ENCODE measurements around the gene KLK13.

The KLK13 gene

DNA sequence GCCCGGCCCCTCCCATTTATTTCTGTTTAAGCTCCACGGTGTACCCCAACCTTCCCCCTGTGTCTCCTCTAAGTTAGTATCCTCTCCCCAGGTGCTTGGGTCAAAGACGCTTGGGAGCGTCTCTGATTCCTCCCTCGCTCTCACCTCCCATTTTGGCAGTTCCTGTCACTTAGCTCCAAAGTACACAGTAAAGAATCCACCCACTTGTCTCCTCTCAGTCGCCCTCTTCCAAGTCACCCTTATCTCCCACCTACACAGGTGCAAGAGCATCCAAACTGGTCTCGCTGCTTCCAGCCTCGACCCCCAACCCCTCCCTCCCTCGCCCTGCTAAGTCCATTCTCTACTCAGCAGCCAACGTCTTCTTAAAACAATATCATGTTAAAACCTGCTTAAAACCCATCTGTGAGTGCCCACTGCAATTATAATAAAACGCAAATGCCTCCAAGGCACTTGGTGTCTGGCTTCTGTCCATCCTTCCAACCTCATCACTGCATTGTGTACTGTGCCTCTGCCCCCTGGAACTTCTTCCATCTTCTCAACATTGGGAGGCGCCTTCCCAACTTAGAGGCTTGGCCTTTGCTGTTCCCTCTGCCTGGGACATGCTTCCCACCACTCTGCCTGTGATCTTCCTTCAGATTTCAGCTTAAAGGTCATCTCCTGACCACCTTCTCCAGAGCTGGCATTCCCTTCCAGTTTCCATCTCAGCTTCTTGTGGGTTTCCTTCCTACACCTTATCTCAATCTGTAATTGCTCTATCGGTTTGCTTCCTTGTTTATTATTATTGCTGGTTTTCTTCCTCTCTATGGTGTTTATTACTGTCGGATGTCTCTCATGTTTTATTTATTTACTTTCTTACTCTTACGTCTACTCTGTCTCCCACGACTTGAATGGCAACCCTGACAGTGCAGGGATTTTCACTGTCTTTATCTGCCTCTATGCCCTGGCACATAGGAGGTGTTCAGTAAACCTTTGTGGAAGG, 27.3 kb upstream of the KLK13 start:
- no peak for DNase-seq (ENCODE audit: low read depth in 2 of 2)

DNA sequence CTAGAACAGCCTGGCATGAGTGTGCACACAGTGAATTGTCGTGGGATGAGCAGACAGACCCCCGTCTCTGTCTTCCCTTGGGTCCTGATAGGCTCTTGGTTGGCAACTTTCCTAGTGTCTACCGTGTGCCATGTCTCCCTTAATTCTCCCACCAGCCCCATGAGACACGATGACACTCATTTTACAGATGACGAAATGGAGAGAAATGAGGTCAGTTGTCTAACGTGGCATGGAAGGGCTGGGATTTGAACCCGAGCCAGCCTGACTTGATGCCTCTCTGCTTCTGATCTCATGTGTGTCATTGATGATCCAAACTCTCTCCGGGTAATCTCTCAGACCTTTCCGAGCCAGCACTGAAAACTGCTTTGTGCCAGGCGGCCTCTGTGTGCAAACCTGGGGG, 26.2 kb upstream of the KLK13 start:
- DNase-seq (ENCODE audit: low read depth in 2 of 2): no peak

DNA sequence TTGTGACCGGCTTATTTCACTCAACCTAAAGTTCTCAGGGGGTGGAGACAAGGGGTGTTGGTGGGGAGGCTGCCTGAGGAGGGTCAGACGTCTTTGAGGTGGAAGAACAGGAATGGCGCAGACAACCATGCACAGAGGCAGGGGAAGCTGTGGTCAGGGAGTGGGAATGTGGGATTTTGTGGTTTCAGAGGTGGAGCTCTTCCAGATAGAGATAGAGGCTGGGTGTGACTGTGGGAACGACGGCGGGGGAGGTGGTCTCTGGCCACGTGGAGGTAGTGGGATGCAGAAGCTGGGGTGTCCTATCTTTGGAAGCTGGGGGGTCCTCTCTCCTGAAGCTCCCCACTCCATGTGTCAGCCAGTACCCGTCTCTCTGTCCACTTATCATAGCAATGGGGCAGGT, 25.6 kb upstream of the KLK13 start:
- DNase-seq (ENCODE audit: low read depth in 2 of 2): no peak

DNA sequence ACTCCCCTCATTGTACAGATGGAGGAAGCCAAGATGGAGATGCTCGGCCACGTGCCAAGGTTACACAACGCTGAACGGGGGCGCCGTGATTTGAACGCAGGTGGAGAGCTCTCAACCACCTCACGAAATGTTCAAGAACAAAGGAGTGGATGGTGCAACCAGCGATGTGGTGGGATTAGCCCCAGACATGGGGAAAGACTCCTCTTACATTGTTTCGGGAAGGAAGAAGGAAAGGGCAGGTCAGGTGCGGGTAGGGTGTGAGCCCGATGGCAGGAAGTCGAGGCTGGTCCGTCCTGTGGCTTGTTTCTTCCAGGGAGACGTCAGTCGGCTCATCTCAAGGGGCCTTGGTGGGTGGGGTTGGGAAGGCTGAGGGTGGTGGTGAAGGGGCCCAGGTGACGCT, 24.9 kb upstream of the KLK13 start:
- DNase-seq (ENCODE audit: low read depth in 2 of 2): no peak

DNA sequence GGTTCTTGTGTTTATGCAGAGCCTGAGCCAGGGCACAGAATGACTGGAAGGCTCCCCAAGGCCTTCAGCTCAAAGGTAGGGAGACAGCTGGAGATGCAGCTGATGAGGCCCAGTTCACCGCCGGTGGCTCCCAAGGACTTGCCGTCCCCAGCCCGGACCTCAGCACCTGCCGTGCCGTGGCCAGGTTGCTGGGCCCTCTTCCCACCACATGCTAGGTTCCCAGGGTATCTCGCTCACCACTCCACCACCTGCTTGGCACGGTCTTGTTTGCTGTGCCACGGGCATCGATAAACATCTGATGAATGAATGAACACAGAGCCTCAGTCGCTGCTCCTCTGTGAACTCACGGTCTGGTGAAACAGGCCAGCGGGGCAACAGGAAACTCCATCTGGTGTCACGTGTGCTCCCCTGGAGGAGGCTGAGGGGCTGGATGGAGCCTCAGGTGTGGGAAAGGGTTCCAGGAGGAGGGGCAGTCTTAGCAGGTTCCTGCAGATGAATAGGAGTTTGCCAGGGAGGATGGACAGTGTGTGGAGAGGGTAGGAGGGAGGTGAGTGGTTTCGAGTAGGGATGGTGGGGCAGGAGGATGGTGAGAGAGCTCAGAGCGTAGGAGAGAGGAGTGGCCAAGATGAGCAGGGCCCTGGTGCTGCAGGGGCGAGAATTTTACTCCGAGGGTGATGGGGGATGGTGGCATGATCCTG, 21.4 kb upstream of the KLK13 start:
- no peak for DNase-seq (ENCODE audit: low read depth in 2 of 2)

DNA sequence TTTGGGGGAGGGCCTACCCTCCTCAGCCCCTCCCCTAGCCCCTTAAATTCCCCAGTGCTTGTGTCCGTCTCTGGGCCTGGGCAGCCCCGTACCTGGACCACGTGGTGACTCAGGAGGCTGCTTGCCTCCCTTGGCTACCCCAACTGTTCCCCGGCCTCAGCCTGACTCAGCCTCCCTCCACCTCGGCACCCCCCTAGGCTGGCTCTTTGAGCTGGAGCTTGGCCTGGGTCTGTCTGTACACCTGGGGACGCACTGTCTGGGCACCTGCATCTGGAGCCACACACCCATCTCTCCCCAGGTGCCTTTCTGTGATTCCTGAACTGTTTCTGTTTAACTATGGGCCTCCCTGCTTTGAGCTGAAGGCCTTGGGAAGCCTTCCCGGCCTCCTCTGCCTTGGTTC, 19.6 kb upstream of the KLK13 start:
- DNase-seq (ENCODE audit: low read depth in 2 of 2): no peak

DNA sequence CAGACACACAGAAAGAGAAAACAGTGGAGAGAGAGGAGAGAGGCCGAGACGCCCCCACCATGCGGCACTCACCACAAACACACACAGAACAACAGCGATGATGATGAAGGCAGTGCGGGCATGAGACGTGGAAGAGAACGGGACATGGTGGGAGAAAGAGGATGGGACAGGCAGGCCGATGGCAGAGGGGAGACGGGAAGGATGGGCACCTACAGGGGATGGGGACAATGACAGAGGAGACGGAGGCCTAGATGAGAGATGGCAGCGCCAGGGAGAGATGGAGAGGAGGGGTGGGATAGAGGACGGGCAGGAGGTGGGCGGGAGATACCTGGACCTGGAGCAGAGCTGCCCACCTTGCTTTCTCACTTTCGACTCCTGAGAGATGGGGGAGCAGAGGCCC, 18.9 kb upstream of the KLK13 start:
- DNase-seq (ENCODE audit: low read depth in 2 of 2): no peak

DNA sequence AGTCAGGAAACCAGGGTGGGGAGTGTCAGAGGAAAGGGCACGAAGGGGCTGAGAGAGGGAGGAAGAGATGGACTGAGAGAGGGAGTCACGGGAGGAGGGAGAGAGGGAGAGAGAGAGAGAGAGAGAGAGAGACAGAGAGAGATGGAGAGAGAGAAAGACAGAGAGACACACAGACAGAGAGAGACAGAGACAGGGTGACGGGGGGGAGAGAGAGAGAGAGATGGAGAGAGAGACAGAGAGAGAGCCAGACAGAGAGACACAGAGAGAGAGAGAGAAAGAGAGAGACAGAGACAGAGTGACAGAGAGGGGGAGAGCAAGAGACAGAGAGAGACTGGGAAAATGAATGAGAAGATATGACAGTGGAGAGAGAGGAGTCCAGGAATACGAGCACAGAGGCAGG, 18.3 kb upstream of the KLK13 start:
- DNase-seq (ENCODE audit: low read depth in 2 of 2): no peak

DNA sequence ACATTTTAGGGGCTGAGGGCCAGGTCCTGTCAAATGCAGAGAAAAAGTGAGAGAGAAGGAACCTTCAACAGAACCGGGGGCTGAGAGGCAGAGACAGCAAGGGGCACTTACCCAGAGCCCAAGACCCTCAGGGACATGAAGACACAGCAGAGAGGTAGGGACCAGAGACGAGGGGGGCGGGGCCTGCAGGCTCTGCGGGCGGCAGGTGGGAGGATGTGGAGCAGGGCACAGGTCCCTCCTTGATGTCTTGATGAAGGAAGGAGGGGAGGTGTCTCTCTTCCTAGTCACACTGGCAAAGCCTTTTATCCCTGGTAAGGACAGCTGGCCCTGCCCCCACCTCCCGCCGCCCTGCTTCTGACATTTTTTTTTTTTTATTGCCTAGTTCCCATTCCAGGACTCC, 17.7 kb upstream of the KLK13 start, which contains the start of gene KLK14:
KLK14 (minus strand) TSS at position 277 of the 400 bp plus-strand sequence; CDS start at position 4, 273 bp downstream.
- no peak for DNase-seq (ENCODE audit: low read depth in 2 of 2)

DNA sequence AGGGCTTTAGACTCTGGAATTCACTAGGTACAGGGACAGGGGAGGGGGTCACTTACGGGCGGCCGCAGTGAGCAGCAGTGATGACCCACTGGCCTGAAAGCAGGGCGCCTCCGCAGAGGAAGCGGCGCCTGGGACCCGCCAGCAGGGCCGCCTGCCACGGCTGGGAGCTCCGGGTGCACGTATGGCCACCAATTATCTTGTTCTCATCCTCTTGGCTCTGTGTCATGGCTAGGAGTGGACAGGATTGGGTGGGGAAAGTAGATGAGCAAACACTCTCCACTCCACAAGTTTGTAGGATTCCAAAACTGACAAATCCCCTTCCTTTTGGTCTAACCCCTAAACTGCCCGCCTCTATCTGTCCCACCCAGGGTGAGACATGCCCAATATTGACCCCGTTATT, 16.6 kb upstream of the KLK13 start:
- no peak for DNase-seq (ENCODE audit: low read depth in 2 of 2)

DNA sequence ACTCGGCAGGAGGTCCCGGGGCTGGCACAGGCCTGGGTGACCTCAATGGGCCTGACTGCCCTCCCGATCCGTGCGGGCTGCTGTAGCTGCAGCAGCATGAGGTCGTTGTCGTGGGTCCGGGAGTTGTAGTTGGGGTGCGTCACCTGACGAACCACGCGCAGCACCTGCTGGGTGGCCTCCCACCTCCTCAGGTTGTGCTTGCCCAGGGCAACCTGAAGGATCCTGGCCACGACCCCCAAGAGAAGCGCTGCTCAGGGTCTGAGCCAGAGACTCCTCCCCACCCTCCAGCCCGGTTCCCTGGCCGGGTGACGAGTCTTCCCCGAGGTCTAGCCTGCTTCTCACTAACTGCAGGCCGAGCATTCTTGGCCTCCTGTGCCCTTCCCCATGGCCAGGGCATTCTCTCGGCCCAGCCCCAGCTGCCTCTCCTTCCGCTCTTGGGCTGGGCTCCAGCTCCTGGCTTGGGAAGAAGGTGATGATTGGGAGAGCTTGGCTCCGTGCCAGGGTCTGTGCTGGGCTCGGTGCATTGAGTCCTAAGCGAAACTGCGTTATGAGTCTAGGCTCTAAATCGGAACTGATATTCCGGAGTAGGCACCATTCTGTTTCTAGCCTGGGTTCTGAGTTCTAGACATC, 14.7 kb upstream of the KLK13 start:
- no peak for DNase-seq (ENCODE audit: low read depth in 2 of 2)

DNA sequence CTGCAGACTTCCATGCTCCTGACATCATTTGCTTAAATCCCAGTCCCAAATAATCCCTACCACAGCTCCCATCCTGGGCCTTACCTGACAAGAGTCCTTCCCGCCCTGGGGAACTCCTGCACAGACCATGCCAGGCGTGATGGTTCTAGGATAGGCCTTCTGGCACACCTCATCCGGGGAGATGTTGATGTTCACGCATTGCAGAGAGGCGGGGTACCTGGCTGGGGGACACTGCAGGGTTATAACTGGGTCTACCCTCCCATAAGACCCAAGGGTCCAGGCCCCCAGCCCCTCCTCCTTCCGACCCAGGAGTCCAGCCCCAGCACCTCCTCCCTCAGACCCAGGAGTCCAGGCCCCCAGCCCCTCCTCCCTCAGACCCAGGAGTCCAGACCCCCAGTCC, 13.8 kb upstream of the KLK13 start:
- no peak for DNase-seq (ENCODE audit: low read depth in 2 of 2)

DNA sequence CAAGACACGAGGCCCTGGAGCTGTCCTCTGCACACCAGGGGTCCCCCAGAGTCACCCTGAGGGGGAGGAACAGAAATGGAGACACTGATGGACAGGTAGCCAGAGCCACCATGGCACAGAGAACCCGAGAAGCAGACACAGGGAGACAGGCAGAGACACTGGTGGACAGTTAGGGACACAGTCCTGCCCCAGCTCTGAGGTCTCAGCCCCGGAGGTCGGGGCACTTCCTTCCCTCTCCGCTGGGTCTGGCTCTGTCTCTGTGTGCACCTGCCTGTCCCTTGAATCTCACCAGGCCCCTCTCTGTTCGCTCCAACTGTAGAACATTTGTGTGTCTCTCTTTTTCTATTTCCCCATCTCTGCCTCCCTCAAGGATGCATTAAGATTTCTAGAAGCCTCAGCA, 13.2 kb upstream of the KLK13 start:
- DNase-seq (ENCODE audit: low read depth in 2 of 2): no peak

DNA sequence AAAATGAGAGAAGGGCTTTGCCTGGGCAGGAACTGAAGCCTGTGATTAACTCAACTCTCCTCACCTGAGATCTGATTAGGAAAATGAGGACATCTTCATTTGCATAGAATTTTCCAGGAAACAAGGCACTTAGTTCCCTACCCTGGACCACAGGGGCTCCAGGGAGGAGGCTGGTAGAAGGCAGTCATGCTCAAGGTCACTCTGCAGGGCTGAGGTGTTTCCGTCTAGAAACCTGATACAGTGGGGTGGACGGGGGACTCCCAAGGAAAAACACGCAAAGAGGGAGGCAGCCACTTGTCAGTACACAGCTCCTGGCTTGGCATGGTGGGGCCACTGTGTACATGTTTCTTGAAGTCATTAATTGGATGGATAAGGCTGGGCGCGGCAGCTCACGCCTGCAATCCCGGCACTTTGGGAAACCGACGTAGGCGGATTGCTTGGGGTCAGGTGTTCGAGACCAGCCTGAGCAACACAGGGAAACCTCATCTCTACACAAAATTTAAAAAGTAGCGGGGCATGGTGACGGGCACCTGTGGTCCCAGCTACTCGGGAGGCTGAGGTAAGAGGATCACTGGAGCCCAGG, 11.8 kb upstream of the KLK13 start:
- DNase-seq (ENCODE audit: low read depth in 2 of 2): no peak

DNA sequence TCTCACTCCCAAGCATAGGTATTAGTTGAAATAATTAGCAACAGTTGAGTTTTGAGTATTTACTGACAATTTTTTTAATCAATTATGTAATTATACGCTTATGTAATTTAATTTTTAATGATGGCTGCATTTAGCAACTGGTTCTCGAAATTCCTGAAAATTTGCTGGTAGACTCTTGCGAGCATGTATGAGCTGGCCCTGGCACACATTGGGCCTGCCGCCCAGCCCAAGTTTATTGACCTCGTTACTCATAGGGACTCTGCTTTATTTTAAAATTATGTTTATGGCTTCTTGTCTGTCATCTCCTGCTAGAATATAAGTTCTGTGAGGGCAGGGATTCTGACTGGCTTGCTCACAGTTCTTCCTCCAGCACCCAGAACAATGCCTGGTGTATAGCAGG, 11.1 kb upstream of the KLK13 start:
- no peak for DNase-seq (ENCODE audit: low read depth in 2 of 2)

DNA sequence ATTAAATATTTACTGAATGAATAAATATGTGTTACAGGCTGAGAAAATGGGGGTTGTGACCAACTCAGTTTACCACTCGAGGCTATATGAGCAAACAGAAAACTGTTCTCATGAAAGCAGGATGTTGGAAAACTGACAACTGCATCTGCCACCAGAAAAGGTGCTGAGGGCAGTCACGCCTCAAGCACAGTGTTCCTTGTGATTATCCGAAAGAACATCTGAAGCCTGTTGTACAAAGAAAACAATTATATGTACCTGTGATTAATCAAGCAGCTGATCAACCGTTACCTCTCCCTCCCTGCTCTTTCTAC, 6.2 kb upstream of the KLK13 start:
- DNase-seq (ENCODE audit: low read depth in 2 of 2): no peak

DNA sequence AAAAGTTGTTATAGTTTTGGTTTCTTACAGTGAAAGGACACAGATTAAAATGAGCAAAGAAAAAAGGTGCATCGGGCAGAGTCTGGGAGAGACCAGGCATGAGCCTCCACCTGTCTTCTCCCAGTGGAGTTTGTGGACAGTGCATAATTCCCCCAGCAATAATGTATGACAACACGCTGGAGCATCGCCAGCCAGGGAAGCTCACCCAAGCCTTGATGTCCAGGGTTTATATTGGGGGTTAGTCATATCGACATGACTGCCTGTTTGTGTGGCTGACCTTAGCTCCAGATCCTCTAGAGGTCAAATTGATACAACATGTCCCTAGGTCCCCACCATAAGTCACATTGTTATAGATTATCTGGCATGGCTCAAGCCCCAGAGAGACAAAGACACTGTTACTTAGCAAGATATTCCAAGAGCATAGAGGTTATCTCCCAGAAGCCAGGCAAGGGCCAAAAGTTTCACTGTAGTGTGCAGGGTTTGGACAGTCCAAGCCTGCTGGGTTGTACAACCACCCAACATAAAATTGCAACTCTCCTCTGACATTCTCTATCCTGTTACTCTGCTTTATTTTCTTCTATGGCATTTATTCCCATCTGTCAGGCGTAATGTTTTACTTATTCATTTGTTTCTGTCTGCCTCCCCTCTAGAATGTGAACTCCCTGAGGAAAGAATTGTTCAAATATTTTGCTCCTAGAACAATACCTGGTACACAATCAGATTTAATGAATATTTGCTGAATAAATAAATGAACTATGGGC, 5.6 kb upstream of the KLK13 start:
- DNase-seq (ENCODE audit: low read depth in 2 of 2): no peak

DNA sequence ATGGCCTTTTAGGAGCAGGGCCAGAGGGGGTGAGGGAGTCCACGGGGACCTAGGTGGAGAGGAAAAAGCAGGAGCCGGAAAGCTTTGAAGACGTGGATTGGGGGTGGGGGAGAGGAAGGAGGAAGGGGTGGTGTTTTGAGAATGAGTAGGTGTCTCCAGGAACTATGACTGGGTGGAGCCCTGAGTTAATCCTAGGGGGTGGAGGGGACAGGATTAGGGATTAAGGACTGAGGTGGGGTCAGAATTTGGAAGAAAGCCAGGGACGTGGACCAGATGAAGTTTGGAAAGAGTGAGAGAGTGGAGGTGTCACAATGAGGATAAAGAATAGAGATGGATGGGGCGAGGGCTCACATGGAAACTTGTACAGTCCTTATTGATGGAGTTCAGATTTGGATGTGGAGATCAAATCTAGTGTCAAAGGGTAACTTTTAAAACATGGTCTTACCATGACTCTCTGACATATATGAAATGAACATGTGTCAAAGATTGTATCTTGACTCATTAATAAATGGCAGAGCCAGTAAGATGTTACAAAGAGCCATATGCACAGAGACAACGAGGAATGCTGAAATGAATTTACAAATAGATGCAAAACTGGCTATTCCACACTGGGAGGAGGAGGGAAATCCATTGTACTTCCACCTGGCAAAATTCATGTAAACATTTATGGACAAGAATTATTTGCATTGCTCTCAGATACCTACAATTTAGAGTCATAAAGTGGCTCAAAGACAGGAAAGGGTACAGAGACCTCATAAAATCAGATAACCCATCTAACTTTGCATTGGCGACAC, 1.7 kb upstream of the KLK13 start:
- DNase-seq (ENCODE audit: low read depth in 2 of 2): no peak

DNA sequence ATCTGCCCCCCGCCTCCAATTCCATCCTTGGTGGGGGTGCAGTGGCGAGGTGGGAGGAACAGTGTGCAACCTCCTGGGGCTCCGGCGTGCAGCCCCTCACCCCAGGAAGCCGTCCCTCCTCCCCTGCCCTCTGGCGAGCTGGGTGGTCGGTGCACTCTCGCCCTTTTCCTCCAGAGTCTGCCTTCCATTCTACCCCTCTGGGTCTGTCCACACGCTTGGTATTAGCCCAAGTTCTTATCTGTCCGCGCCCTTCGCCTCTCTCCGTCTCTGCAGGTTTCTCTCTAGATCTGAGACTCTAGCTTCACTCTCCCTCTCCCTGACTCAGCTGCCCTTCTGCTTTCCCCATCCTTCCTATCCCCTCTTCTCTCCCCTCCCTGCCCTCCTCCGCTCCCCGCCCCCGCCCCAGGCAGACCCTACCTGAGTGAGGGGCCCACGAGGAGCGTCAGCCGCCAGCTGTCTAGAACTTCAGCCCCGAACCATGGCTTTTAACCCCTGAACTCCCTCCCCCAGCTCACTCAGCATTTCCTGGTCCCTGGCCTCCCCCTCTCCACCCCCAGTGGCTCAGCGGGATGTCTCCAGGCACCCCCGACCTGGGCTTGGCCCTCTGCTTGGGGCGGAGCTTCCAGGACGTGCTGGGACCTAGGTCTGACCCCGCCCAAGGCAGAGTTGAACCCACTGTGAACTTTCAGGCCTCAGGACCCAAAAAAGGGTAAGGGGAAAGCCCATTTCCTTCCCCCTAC, 499 bp upstream of the KLK13 start:
- no peak for DNase-seq (ENCODE audit: low read depth in 2 of 2)

DNA sequence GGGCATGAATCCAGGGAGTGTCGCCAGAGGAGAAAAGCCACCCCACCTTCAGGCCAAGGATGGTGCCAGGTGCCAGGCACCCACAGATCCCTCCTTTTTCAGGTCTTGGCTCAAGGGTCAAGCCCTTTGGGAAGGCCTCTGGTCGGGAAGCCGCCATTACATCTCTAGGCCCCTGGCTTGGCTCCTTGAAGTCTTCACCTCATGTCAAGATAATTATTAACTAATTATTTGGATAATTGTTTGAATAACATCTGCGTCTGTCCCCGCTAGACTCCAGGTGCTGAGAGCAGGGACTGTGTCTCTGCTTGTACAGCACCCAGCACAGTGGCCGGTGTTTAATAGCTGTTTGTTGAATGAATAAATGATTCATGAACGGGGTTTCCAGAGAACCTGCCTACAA, 1.2 kb downstream of the KLK13 start:
- DNase-seq (ENCODE audit: low read depth in 2 of 2): no peak

Measured in stimulated activated CD8-positive, alpha-beta memory T cell treated with anti-CD3 and anti-CD28 coated beads, Interleukin-7, amount 100 ng/mL, for 4 hours (primary cell).